ENCODE measurements around the gene MAD2L2. TPM values are rescaled to one million over a fixed set of nuclear protein-coding genes. Genes with fewer than 3 reads are reported as not detected.

MAD2L2 gene
- polyA plus RNA-seq, 2 donors, result 8.1 to 18.5 TPM

DNA sequence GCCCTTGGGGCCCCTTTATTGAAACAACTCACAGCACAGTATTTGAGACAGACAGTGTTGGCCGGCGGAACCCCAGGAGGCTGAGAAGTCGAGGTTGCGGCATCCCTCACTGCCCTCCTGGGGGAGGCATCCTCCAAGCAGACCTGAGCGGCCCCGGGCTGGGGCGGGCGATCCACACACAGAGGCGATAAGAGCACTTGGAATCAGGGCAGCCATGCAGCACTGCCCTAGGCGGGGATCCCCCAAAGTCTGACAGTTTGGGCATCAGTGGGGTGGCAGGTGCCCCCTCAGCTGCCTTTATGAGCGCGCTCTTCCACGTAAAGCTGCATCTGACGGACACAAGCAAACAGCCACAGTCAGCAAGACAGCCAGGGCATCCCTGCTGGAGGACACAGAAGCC lies 6.5 kb downstream of the MAD2L2 start:
- Histone ChIP-seq H3K4me1 (ENCODE audit: control insufficient read depth in 2 of 2, insufficient read depth in 2 of 2, low read length in 1 of 2) (no peaks in the 10 kb centered on the region), H3K9me3 (ENCODE audit: control insufficient read depth in 2 of 2, insufficient read depth in 1 of 2, low read depth in 1 of 2, low read length in 1 of 2) (no peaks in the 10 kb centered on the region), H3K36me3 (ENCODE audit: control insufficient read depth in 2 of 2, insufficient read depth in 2 of 2, low read length in 1 of 2) (peaks cover 7 to 33% of the 10 kb centered on the region in 2 donors), H3K27ac (ENCODE audit: low read depth in 2 of 2, low read length in 1 of 2) (no peak overlapping the region), H3K27me3 (ENCODE audit: control insufficient read depth in 1 of 2, insufficient read depth in 2 of 2, low read length in 2 of 2) (no peaks in the 10 kb centered on the region), H3K4me3 (ENCODE audit: low read depth in 1 of 2, low read length in 2 of 2) (no peak overlapping the region)
- WGBS, 2 donors, result 94 to 97% methylated on average over 14 of the region's 14 CpGs

DNA sequence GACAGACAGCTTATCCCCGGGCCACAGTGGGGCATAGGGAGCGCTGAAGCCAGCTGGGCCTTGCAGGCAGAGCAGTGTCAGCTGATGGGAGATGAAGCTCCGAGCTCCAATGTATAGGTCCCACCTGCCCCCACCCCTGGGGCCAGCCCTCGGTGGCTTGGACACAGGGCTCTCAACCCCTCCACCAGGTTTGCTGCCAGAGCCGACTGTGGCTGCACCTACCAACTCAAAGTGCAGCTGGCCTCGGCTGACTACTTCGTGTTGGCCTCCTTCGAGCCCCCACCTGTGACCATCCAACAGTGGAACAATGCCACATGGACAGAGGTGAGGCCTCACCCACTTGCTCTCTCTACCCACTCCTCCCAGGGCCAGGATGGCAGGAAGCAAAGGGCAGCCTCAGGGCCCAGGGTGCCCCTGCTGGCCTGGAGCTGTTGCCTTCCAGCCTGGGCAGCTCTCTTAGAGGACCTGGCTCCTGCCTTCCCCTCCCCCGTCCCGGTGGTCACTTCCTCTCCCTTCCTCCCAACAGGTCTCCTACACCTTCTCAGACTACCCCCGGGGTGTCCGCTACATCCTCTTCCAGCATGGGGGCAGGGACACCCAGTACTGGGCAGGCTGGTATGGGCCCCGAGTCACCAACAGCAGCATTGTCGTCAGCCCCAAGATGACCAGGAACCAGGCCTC lies 7.7 kb downstream of the MAD2L2 start:
- Histone ChIP-seq H3K9me3 (ENCODE audit: control insufficient read depth in 2 of 2, insufficient read depth in 1 of 2, low read depth in 1 of 2, low read length in 1 of 2) (no peaks in the 10 kb centered on the region), H3K27ac (ENCODE audit: low read depth in 2 of 2, low read length in 1 of 2) (no peak overlapping the region), H3K4me1 (ENCODE audit: control insufficient read depth in 2 of 2, insufficient read depth in 2 of 2, low read length in 1 of 2) (no peaks in the 10 kb centered on the region), H3K4me3 (ENCODE audit: low read depth in 1 of 2, low read length in 2 of 2) (no peak overlapping the region), H3K27me3 (ENCODE audit: control insufficient read depth in 1 of 2, insufficient read depth in 2 of 2, low read length in 2 of 2) (no peaks in the 10 kb centered on the region), H3K36me3 (ENCODE audit: control insufficient read depth in 2 of 2, insufficient read depth in 2 of 2, low read length in 1 of 2) (peaks cover 7 to 36% of the 10 kb centered on the region in 2 donors)
- 90 to 92% methylated on average over 14 of the region's 14 CpGs for WGBS, 2 donors

DNA sequence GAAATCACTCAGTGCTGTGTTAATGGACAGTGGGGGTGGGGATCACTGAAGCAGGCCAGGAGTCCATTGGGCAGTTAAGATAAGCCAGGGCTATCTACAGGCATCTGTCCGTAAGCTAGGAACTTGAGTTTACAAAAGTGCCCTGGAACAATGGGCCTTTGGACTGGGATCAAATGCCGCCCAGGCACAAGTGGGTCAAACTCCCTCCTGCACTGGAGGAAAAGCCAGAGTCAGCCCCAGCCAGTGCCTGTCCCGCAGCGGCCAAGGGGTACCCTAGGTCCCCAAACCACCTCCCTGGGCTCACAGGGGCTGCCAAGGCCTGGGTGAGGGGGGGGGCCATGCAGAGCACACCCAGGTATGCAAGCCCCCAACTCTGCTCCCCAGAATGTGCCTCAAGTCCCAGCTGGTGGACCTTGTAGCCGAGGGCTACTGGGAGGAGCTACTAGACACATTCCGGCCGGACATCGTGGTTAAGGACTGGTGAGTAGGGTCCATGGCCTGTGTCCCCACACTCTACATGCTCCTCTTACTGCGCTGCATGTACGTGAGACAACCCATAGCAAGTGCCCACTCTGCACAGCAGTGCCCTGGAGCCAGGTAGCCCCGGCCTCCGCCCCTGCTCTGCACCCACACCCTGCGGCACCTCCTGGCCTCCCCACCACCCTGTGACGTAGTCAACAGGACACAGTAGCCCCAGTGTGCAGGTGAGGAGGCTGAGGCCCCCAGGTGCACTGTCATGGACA lies 9.2 kb downstream of the MAD2L2 start:
- no peak overlapping the region for H3K27ac ChIP-seq (ENCODE audit: low read depth in 2 of 2, low read length in 1 of 2)
- H3K36me3 ChIP-seq (ENCODE audit: control insufficient read depth in 2 of 2, insufficient read depth in 2 of 2, low read length in 1 of 2), result peaks cover 7 to 36% of the 10 kb centered on the region in 2 donors
- no peaks in the 10 kb centered on the region for H3K27me3 ChIP-seq (ENCODE audit: control insufficient read depth in 1 of 2, insufficient read depth in 2 of 2, low read length in 2 of 2)
- no peaks in the 10 kb centered on the region for H3K4me1 ChIP-seq (ENCODE audit: control insufficient read depth in 2 of 2, insufficient read depth in 2 of 2, low read length in 1 of 2)
- no peaks in the 10 kb centered on the region for H3K9me3 ChIP-seq (ENCODE audit: control insufficient read depth in 2 of 2, insufficient read depth in 1 of 2, low read depth in 1 of 2, low read length in 1 of 2)
- 86 to 91% methylated on average over 14 of the region's 14 CpGs for WGBS, 2 donors
- no peak overlapping the region for H3K4me3 ChIP-seq (ENCODE audit: low read depth in 1 of 2, low read length in 2 of 2)

DNA sequence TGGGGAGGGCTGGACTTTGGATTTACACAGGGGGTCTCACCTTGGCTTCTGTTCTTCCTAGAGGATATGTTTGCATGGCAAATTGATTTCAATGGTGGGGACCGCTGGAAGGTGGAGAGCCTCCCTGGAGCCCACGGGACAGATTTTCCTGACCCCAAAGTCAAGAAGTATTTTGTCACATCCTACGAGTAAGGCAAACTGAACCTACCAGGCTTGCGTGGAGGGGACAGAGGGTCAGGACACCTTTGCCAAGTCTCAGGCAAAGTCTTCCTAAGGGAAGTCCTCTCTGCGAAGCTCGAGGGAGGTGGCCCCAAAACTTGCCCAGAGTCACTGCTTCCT lies 9.8 kb downstream of the MAD2L2 start:
- Histone ChIP-seq H3K9me3 (ENCODE audit: control insufficient read depth in 2 of 2, insufficient read depth in 1 of 2, low read depth in 1 of 2, low read length in 1 of 2) (no peaks in the 10 kb centered on the region), H3K4me1 (ENCODE audit: control insufficient read depth in 2 of 2, insufficient read depth in 2 of 2, low read length in 1 of 2) (no peaks in the 10 kb centered on the region), H3K27ac (ENCODE audit: low read depth in 2 of 2, low read length in 1 of 2) (no peak overlapping the region), H3K4me3 (ENCODE audit: low read depth in 1 of 2, low read length in 2 of 2) (no peak overlapping the region), H3K36me3 (ENCODE audit: control insufficient read depth in 2 of 2, insufficient read depth in 2 of 2, low read length in 1 of 2) (peaks cover 7 to 32% of the 10 kb centered on the region in 2 donors), H3K27me3 (ENCODE audit: control insufficient read depth in 1 of 2, insufficient read depth in 2 of 2, low read length in 2 of 2) (no peaks in the 10 kb centered on the region)
- WGBS, 2 donors, result 80 to 84% methylated on average over 6 of the region's 6 CpGs

DNA sequence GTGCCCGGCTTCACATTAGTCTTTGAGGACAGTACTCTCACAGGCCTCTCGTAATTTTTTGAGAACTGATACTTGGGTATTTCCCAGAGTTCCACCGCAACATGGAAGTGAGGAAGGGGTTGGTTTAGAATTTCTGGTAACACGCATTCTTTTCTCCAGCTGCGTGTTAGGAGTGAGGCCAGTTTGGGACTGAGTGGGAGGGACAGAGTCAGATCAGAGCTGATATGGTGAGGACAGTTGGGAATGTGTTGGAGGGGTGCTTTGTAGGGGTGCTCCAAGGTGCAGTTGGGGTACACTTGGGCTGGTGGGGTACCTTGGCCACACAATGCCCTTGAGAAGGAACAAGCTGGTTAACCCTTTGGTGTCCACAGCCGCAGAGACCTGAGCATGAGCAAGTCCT lies 10.2 kb downstream of the MAD2L2 start:
- H3K27ac ChIP-seq (ENCODE audit: low read depth in 2 of 2, low read length in 1 of 2), result no peak overlapping the region
- H3K4me1 ChIP-seq (ENCODE audit: control insufficient read depth in 2 of 2, insufficient read depth in 2 of 2, low read length in 1 of 2), result no peaks in the 10 kb centered on the region
- WGBS, 2 donors, result 74 to 75% methylated on average over 6 of the region's 6 CpGs
- no peak overlapping the region for H3K4me3 ChIP-seq (ENCODE audit: low read depth in 1 of 2, low read length in 2 of 2)
- no peaks in the 10 kb centered on the region for H3K9me3 ChIP-seq (ENCODE audit: control insufficient read depth in 2 of 2, insufficient read depth in 1 of 2, low read depth in 1 of 2, low read length in 1 of 2)
- H3K36me3 ChIP-seq (ENCODE audit: control insufficient read depth in 2 of 2, insufficient read depth in 2 of 2, low read length in 1 of 2), result peaks cover 7 to 31% of the 10 kb centered on the region in 2 donors
- H3K27me3 ChIP-seq (ENCODE audit: control insufficient read depth in 1 of 2, insufficient read depth in 2 of 2, low read length in 2 of 2), result no peaks in the 10 kb centered on the region

DNA sequence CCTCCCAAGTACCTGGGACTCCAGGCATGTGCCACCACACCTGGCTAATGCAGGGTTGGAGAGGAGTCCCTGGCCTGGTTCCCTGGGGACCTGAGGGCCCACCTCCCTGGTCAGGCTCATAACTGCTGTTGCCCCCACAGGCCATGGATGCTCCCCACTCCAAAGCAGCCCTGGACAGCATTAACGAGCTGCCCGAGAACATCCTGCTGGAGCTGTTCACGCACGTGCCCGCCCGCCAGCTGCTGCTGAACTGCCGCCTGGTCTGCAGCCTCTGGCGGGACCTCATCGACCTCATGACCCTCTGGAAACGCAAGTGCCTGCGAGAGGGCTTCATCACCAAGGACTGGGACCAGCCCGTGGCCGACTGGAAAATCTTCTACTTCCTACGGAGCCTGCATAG lies 12.4 kb downstream of the MAD2L2 start:
- Histone ChIP-seq H3K27me3 (ENCODE audit: control insufficient read depth in 1 of 2, insufficient read depth in 2 of 2, low read length in 2 of 2) (no peaks in the 10 kb centered on the region), H3K9me3 (ENCODE audit: control insufficient read depth in 2 of 2, insufficient read depth in 1 of 2, low read depth in 1 of 2, low read length in 1 of 2) (no peaks in the 10 kb centered on the region), H3K4me1 (ENCODE audit: control insufficient read depth in 2 of 2, insufficient read depth in 2 of 2, low read length in 1 of 2) (no peaks in the 10 kb centered on the region), H3K36me3 (ENCODE audit: control insufficient read depth in 2 of 2, insufficient read depth in 2 of 2, low read length in 1 of 2) (peaks cover 4 to 18% of the 10 kb centered on the region in 2 donors), H3K4me3 (ENCODE audit: low read depth in 1 of 2, low read length in 2 of 2) (no peak overlapping the region), H3K27ac (ENCODE audit: low read depth in 2 of 2, low read length in 1 of 2) (no peak overlapping the region)
- 86 to 91% methylated on average over 14 of the region's 14 CpGs for WGBS, 2 donors

DNA sequence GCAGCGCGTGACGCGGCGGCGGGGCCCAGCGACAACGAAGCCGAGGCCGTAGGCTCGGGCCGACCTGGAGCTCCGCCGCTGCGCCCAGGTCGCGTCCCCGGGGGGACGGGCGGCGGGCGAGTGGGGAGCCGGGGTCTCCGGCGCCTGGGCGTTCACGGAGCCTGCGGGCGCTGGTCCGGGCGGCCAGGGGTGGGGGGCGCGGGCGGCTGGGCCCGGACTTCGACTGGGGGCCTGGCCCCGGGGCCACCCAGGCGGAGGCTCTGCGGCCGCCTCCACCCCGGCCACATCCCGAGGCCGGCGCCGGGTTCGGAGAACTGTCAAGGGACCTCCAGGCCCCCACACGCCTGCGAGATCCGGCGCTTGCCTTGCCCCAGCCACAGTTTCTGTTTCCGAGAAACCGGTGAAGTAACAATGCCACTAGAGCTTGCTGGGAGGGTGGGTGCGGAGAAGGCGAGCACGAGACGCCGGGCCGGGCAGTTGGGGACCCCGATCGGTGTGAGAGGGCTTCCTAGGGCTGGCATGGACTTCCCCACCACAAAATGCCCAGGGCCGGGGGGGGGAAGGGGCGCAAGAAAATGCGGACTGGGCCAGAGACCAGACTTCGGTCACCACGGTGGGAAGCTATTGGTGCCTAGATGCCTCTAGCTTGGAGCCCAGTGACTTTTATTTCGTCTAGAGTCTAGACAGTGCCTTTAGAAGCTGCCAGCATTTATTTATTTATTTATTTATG lies 16.4 kb downstream of the MAD2L2 start:
- Histone ChIP-seq H3K9me3 (ENCODE audit: control insufficient read depth in 2 of 2, insufficient read depth in 1 of 2, low read depth in 1 of 2, low read length in 1 of 2) (no peaks in the 10 kb centered on the region), H3K4me1 (ENCODE audit: control insufficient read depth in 2 of 2, insufficient read depth in 2 of 2, low read length in 1 of 2) (no peaks in the 10 kb centered on the region), H3K4me3 (ENCODE audit: low read depth in 1 of 2, low read length in 2 of 2) (peak overlapping the region; percentile 51 to 77), H3K27ac (ENCODE audit: low read depth in 2 of 2, low read length in 1 of 2) (peak overlapping the region; percentile 68 to 77), H3K27me3 (ENCODE audit: control insufficient read depth in 1 of 2, insufficient read depth in 2 of 2, low read length in 2 of 2) (no peaks in the 10 kb centered on the region), H3K36me3 (ENCODE audit: control insufficient read depth in 2 of 2, insufficient read depth in 2 of 2, low read length in 1 of 2) (peaks cover 0 to 8% of the 10 kb centered on the region in 2 donors)
- WGBS, 2 donors, result 1% methylated on average over 31 to 66 of the region's 66 CpGs

DNA sequence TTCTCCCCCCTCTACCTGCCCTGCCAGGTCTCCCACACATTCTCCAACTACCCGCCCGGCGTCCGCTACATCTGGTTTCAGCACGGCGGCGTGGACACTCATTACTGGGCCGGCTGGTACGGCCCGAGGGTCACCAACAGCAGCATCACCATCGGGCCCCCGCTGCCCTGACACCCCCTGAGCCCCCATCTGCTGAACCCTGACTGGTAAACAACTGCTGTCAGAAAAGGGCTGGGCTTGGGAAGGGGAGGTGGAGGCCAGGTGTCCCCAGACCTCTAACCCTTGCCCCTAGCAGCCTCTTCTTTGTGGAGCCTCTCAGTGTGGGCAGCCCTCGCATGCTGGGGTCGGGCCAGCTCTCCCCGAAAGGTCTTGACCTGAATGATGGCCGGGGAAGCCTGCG lies 19.8 kb downstream of the MAD2L2 start:
- H3K27ac ChIP-seq (ENCODE audit: low read depth in 2 of 2, low read length in 1 of 2), result no peak overlapping the region
- H3K27me3 ChIP-seq (ENCODE audit: control insufficient read depth in 1 of 2, insufficient read depth in 2 of 2, low read length in 2 of 2), result no peaks in the 10 kb centered on the region
- H3K9me3 ChIP-seq (ENCODE audit: control insufficient read depth in 2 of 2, insufficient read depth in 1 of 2, low read depth in 1 of 2, low read length in 1 of 2), result no peaks in the 10 kb centered on the region
- H3K4me1 ChIP-seq (ENCODE audit: control insufficient read depth in 2 of 2, insufficient read depth in 2 of 2, low read length in 1 of 2), result no peaks in the 10 kb centered on the region
- H3K36me3 ChIP-seq (ENCODE audit: control insufficient read depth in 2 of 2, insufficient read depth in 2 of 2, low read length in 1 of 2), result peaks cover 0 to 11% of the 10 kb centered on the region in 2 donors
- WGBS, 2 donors, result 90 to 94% methylated on average over 17 of the region's 17 CpGs
- H3K4me3 ChIP-seq (ENCODE audit: low read depth in 1 of 2, low read length in 2 of 2), result no peak overlapping the region

DNA sequence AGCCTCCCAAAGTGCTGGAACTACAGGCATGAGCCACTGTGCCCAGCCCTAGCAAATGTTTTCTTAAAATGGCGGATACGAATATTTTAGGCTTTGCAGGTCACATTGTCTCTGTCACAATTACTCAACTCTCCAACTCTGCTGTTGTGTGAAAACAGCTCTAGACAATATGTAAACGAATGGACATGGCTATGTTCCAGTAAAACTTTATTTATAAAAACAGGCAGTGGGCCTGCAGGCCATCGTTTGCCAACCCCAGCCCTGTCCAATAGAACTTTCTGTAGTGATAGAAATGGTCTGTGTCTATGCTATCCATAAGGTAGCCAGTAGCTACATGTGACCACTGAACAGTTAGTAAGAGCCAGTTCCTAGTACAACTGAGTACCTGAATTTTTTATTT lies 21.2 kb downstream of the MAD2L2 start:
- H3K27me3 ChIP-seq (ENCODE audit: control insufficient read depth in 1 of 2, insufficient read depth in 2 of 2, low read length in 2 of 2), result no peaks in the 10 kb centered on the region
- H3K27ac ChIP-seq (ENCODE audit: low read depth in 2 of 2, low read length in 1 of 2), result no peak overlapping the region
- no peaks in the 10 kb centered on the region for H3K9me3 ChIP-seq (ENCODE audit: control insufficient read depth in 2 of 2, insufficient read depth in 1 of 2, low read depth in 1 of 2, low read length in 1 of 2)
- WGBS, 2 donors, result 83 to 87% methylated on average over 4 of the region's 4 CpGs
- H3K4me1 ChIP-seq (ENCODE audit: control insufficient read depth in 2 of 2, insufficient read depth in 2 of 2, low read length in 1 of 2), result peaks cover 3 to 8% of the 10 kb centered on the region in 2 donors
- no peak overlapping the region for H3K4me3 ChIP-seq (ENCODE audit: low read depth in 1 of 2, low read length in 2 of 2)
- H3K36me3 ChIP-seq (ENCODE audit: control insufficient read depth in 2 of 2, insufficient read depth in 2 of 2, low read length in 1 of 2), result peaks cover 0 to 14% of the 10 kb centered on the region in 2 donors
